Glutamatergic neuron (in vitro differentiated cells): Measurements from ENCODE around the gene NR2F6. TPM values are rescaled to one million over a fixed set of nuclear protein-coding genes. Genes with fewer than 3 reads are reported as not detected.

Experiments used
- DNase-seq: peaks from one replicate; pipeline ENCODE4 v3.0.0; 2022
- H3K27ac Mint-ChIP-seq: one replicate; pipeline ENCODE4 v1.8.0; 2020; ENCODE audit warnings: mild to moderate bottlenecking, mixed read lengths, inconsistent platforms; ENCODE audit not compliant: unreplicated experiment
- H3K27me3 Mint-ChIP-seq: one replicate; pipeline ENCODE4 v1.8.0; 2020; ENCODE audit warnings: mild to moderate bottlenecking, moderate library complexity, mixed read lengths, inconsistent platforms; ENCODE audit not compliant: unreplicated experiment
- H3K36me3 Mint-ChIP-seq: one replicate; pipeline ENCODE4 v1.8.0; 2020; ENCODE audit warnings: mild to moderate bottlenecking, mixed read lengths, inconsistent platforms; ENCODE audit not compliant: unreplicated experiment
- H3K4me1 Mint-ChIP-seq: one replicate; pipeline ENCODE4 v1.8.0; 2020; ENCODE audit warnings: mild to moderate bottlenecking, low read depth, mixed read lengths, inconsistent platforms; ENCODE audit not compliant: unreplicated experiment
- H3K4me3 Mint-ChIP-seq: one replicate; pipeline ENCODE4 v1.8.0; 2020; ENCODE audit warnings: mild to moderate bottlenecking, mixed read lengths, inconsistent platforms; ENCODE audit not compliant: unreplicated experiment
- H3K9me3 Mint-ChIP-seq: one replicate; pipeline ENCODE4 v1.8.0; 2020; ENCODE audit warnings: mild to moderate bottlenecking, moderate library complexity, mixed read lengths, inconsistent platforms; ENCODE audit not compliant: unreplicated experiment
- total RNA-seq: library from RNA; stranded (reverse); fragmentation: NEBNext Ultra II Directional; extraction: Animal tissue kit (Norgen Biotek cat#: 25700); gene quantifications from one replicate; pipeline ENCODE4 v1.2.1, GENCODE V29; 2021; ENCODE audit not compliant: unreplicated experiment
- TF ChIP-seq, protein P1 (sequence below): fragments of 200-600 bp; sonication (generic); IDR thresholded peaks from one replicate; pipeline ENCODE4 v1.5.0; 2021; ENCODE audit not compliant: partially characterized antibody, unreplicated experiment

Gene NR2F6
- total RNA-seq, 1 donor from 2014 or later, result 109 TPM

DNA sequence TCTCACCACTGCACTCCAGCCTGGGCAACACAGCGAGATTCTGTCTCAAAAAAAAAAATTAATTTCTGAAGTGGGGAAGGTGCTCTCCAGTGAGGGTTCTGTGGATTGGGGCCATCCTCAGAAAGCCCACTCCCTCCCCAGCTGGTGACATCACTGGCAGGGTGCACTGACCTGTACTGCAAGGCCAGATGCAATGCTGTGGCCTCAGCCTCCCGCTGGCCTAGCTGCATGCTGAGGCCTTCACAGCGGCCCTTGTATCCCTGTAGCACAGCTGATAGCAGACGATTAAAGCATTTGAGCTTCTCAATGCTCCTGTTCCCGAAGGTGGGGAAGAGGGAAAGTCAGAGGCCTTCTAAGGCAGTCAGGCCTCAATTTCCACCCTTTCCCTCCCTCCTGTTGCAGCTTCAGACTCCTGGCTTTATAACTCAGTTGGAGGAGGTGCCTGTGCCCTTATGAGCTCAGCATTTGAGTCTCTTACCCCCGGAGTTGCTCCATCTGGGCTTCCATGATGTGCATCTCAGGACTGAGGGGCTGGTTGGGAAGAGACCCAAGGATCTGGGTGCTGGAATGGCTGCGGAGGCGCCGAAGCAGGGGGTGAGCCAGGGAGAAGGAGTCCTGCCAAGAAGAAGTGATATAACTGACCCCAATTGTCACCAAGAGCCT is 13.5 kb upstream of the NR2F6 start:
- no peak overlapping the region for H3K27ac Mint-ChIP-seq

DNA sequence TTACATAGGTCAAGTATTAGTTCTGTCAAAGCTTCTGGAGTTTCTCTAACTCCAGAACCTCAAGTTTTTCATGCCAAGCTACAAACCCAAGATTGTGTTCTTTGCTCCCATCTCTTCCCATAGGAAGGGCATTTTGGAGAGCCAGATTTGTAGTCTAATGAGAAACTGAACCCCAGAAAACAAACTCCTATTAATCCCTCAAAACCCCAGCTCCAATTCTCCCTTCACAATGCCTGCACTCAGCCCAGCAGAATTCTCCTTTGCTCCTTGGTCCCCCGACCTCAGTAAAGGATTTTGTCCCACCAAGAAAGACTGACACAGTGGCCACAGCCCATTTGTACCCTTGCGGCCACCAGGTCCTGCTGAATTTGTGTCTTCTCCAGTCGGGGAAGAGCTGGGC is 10.4 kb upstream of the NR2F6 start:
- H3K27me3 Mint-ChIP-seq, result no peaks in the 10 kb centered on the region
- no peak overlapping the region for H3K4me3 Mint-ChIP-seq
- no peak for DNase-seq
- H3K27ac Mint-ChIP-seq, result no peak overlapping the region
- H3K9me3 Mint-ChIP-seq, result peaks cover 8% of the 10 kb centered on the region
- H3K36me3 Mint-ChIP-seq, result peaks cover 5% of the 10 kb centered on the region
- TF ChIP-seq, protein P1, sequence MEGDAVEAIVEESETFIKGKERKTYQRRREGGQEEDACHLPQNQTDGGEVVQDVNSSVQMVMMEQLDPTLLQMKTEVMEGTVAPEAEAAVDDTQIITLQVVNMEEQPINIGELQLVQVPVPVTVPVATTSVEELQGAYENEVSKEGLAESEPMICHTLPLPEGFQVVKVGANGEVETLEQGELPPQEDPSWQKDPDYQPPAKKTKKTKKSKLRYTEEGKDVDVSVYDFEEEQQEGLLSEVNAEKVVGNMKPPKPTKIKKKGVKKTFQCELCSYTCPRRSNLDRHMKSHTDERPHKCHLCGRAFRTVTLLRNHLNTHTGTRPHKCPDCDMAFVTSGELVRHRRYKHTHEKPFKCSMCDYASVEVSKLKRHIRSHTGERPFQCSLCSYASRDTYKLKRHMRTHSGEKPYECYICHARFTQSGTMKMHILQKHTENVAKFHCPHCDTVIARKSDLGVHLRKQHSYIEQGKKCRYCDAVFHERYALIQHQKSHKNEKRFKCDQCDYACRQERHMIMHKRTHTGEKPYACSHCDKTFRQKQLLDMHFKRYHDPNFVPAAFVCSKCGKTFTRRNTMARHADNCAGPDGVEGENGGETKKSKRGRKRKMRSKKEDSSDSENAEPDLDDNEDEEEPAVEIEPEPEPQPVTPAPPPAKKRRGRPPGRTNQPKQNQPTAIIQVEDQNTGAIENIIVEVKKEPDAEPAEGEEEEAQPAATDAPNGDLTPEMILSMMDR, result no peak
- H3K4me1 Mint-ChIP-seq, result peaks cover 3% of the 10 kb centered on the region

More for the DNA sequence above, 13.5 kb upstream of the NR2F6 start:
- Mint-ChIP-seq H3K36me3 (peaks cover 5% of the 10 kb centered on the region), H3K9me3 (peaks cover 8% of the 10 kb centered on the region), H3K4me3 (no peak overlapping the region), H3K27me3 (peaks cover 2% of the 10 kb centered on the region), H3K4me1 (peaks cover 3% of the 10 kb centered on the region)
- no peak for DNase-seq
- TF ChIP-seq, protein P1, result no peak

DNA sequence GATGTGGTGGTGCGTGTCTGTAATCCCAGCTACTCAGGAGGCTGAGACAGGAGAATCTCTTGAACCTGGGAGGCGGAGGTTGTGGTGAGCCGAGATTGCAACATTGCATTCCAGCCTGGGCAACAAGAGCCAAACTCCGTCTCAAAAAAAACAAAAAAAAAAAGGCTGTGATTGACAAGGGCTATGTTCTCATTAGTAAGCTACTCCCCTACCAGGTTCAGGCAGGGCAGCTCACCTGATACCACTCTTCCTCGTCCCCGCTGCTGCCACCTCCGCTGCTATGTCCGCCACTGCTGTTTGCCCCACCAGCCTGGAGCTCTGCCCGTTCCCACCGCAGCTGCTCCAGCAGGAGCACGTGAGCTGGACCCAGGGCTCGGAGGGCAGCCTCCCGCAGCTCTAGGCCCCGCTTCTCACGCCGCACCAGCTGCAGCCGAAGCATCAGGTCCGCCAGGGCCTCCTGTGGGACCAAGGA is 9.5 kb upstream of the NR2F6 start:
- Mint-ChIP-seq H3K4me3 (no peak overlapping the region), H3K27me3 (no peaks in the 10 kb centered on the region), H3K27ac (no peak overlapping the region), H3K9me3 (peaks cover 2% of the 10 kb centered on the region), H3K4me1 (no peaks in the 10 kb centered on the region), H3K36me3 (no peaks in the 10 kb centered on the region)
- TF ChIP-seq, protein P1, result no peak
- no peak for DNase-seq

DNA sequence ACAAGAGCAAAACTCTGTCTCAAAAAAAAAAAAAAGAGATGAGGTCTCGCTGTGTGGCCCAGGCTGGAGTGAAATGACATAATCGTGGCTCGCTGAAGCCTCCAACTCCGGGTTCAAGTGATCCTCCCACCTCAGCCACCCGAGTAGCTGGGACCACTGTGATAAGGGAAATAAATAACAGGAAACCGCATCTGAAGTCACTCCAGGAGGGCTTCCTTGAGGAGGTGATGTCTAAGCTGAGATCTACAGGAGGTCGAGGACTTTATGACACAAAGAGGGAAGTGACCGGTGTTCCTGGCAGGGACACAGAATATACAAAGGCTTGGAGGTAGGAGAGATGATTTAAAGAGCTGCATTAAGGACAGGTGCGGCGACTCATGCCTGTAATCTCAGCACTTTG is 8.9 kb upstream of the NR2F6 start:
- TF ChIP-seq, protein P1, result no peak
- Mint-ChIP-seq H3K36me3 (no peaks in the 10 kb centered on the region), H3K27ac (no peak overlapping the region), H3K27me3 (no peaks in the 10 kb centered on the region), H3K9me3 (peaks cover 2% of the 10 kb centered on the region), H3K4me3 (no peak overlapping the region), H3K4me1 (no peaks in the 10 kb centered on the region)
- DNase-seq, result no peak

DNA sequence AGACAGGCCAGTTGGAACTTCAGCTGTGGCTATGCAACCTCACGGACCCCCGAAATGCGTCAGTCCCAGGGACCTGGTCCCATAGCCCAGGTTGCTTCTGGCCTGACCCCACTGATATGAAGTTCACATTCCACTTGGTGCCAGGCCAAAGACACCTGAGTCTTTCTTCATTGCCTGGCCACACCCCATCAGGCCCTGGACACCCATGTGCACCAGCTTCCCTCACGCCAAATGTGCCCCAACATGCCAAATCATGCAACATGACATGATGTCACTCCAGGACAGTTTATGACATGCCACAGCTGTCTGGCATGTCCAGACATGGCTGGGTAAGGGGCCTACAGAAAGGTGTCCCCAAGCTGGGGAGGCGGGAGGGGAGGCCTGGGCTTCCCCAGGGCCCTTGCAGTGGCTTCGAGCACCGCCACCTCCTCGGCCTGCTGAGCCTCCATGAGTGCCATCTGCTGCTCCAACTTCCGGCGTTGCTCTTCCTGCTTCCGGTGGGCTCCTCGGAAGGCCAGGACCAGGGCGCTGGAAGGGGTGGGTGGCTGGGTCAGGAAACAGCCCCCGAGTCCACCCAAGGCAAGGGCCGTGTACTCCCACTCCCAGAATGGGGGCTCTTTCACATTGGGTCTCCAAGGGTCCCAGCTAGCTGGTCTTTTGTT is 4.3 kb upstream of the NR2F6 start:
- H3K36me3 Mint-ChIP-seq, result no peaks in the 10 kb centered on the region
- DNase-seq, result no peak
- TF ChIP-seq, protein P1, result no peak
- H3K9me3 Mint-ChIP-seq, result peaks cover 7% of the 10 kb centered on the region
- H3K4me1 Mint-ChIP-seq, result peaks cover 10% of the 10 kb centered on the region
- no peak overlapping the region for H3K4me3 Mint-ChIP-seq
- H3K27ac Mint-ChIP-seq, result no peak overlapping the region
- H3K27me3 Mint-ChIP-seq, result peaks cover 9% of the 10 kb centered on the region
